Glutamatergic neuron (in vitro differentiated cells): ENCODE results near the gene MFSD12. TPM values are rescaled to one million over a fixed set of nuclear protein-coding genes. Genes with fewer than 3 reads are reported as not detected.
A peak's percentile ranks its signal among the peaks of the same experiment; 100 is the strongest.

Experiments
- DNase-seq: peaks from one replicate; pipeline ENCODE4 v3.0.0; 2022
- H3K27ac Mint-ChIP-seq: one replicate; pipeline ENCODE4 v1.8.0; 2020; ENCODE audit warnings: mild to moderate bottlenecking, mixed read lengths, inconsistent platforms; ENCODE audit not compliant: unreplicated experiment
- H3K27me3 Mint-ChIP-seq: one replicate; pipeline ENCODE4 v1.8.0; 2020; ENCODE audit warnings: mild to moderate bottlenecking, moderate library complexity, mixed read lengths, inconsistent platforms; ENCODE audit not compliant: unreplicated experiment
- H3K36me3 Mint-ChIP-seq: one replicate; pipeline ENCODE4 v1.8.0; 2020; ENCODE audit warnings: mild to moderate bottlenecking, mixed read lengths, inconsistent platforms; ENCODE audit not compliant: unreplicated experiment
- H3K4me1 Mint-ChIP-seq: one replicate; pipeline ENCODE4 v1.8.0; 2020; ENCODE audit warnings: mild to moderate bottlenecking, low read depth, mixed read lengths, inconsistent platforms; ENCODE audit not compliant: unreplicated experiment
- H3K4me3 Mint-ChIP-seq: one replicate; pipeline ENCODE4 v1.8.0; 2020; ENCODE audit warnings: mild to moderate bottlenecking, mixed read lengths, inconsistent platforms; ENCODE audit not compliant: unreplicated experiment
- H3K9me3 Mint-ChIP-seq: one replicate; pipeline ENCODE4 v1.8.0; 2020; ENCODE audit warnings: mild to moderate bottlenecking, moderate library complexity, mixed read lengths, inconsistent platforms; ENCODE audit not compliant: unreplicated experiment
- CTCF ChIP-seq: fragments of 200-600 bp; sonication (generic); IDR thresholded peaks from one replicate; pipeline ENCODE4 v1.5.0; 2021; ENCODE audit not compliant: partially characterized antibody, unreplicated experiment
- total RNA-seq: library from RNA; stranded (reverse); fragmentation: NEBNext Ultra II Directional; extraction: Animal tissue kit (Norgen Biotek cat#: 25700); gene quantifications from one replicate; pipeline ENCODE4 v1.2.1, GENCODE V29; 2021; ENCODE audit not compliant: unreplicated experiment

MFSD12 gene
- total RNA-seq, 1 donor from 2014 or later = 134 TPM

- H3K9me3 Mint-ChIP-seq = peaks cover 10% of the 10 kb centered on the region
- peak overlapping the region; percentile 21 for H3K4me3 Mint-ChIP-seq
- peaks cover 6% of the 10 kb centered on the region for H3K27me3 Mint-ChIP-seq
- no peak overlapping the region for H3K27ac Mint-ChIP-seq
- peaks cover 5% of the 10 kb centered on the region for H3K36me3 Mint-ChIP-seq
- TF ChIP-seq CTCF = no peak
- no peak for DNase-seq
- H3K4me1 Mint-ChIP-seq = peaks cover 21% of the 10 kb centered on the region
Measured at GRCh38 chr19:3521104-3521445, 36.3 kb downstream of the MFSD12 start.

GRCh38 chr19:3520166-3521103 is 37.0 kb downstream of the MFSD12 start:
- Mint-ChIP-seq H3K4me3 (no peak overlapping the region), H3K27me3 (peaks cover 6% of the 10 kb centered on the region), H3K4me1 (peaks cover 24% of the 10 kb centered on the region), H3K9me3 (peaks cover 10% of the 10 kb centered on the region), H3K27ac (no peak overlapping the region), H3K36me3 (peaks cover 5% of the 10 kb centered on the region)
- no peak for TF ChIP-seq CTCF
- DNase-seq = peak; percentile 14

GRCh38 chr19:3519126-3519525 is 38.3 kb downstream of the MFSD12 start:
- no peak for DNase-seq
- Mint-ChIP-seq H3K4me3 (no peak overlapping the region), H3K36me3 (peaks cover 5% of the 10 kb centered on the region), H3K9me3 (peaks cover 7% of the 10 kb centered on the region), H3K27me3 (peaks cover 6% of the 10 kb centered on the region), H3K27ac (no peak overlapping the region), H3K4me1 (peaks cover 25% of the 10 kb centered on the region)
- no peak for TF ChIP-seq CTCF

- no peak for DNase-seq
- no peak for TF ChIP-seq CTCF
- Mint-ChIP-seq H3K27me3 (peaks cover 6% of the 10 kb centered on the region), H3K36me3 (peaks cover 5% of the 10 kb centered on the region), H3K4me3 (no peak overlapping the region), H3K4me1 (peaks cover 24% of the 10 kb centered on the region), H3K27ac (no peak overlapping the region), H3K9me3 (peaks cover 7% of the 10 kb centered on the region)
Measured at GRCh38 chr19:3518659-3519058, 38.7 kb downstream of the MFSD12 start.

- Mint-ChIP-seq H3K4me1 (peaks cover 25% of the 10 kb centered on the region), H3K27ac (no peak overlapping the region), H3K9me3 (peaks cover 7% of the 10 kb centered on the region), H3K27me3 (peaks cover 6% of the 10 kb centered on the region), H3K36me3 (peaks cover 5% of the 10 kb centered on the region), H3K4me3 (no peak overlapping the region)
- no peak for TF ChIP-seq CTCF
- DNase-seq = no peak
Measured at GRCh38 chr19:3518255-3518654, 39.1 kb downstream of the MFSD12 start.
